Measurements from ENCODE around the gene EPHA4.

- TF ChIP-seq EZH2 (IDR thresholded peaks at IDR 0.05; ENCODE audit: borderline replicate concordance, insufficient read depth, low read depth, low read length, poor library complexity, severe bottlenecking) (no peak), CTCF (IDR thresholded peaks at IDR 0.05) (no peak)
These were observed 9.9 kb downstream of the EPHA4 start for GRCh38 chr2:221562226-221562625.
